Cardiac septum (tissue), 1 donor: Measurements from ENCODE around the gene PKD1. TPM values are rescaled to one million over a fixed set of nuclear protein-coding genes. Genes with fewer than 3 reads are reported as not detected.
"Not testable (repeated sequence)": the region's sequence is repeated elsewhere in the genome, so short reads cannot be mapped to it uniquely, and the experiment has no call there.

Experiments
- DNase-seq: peaks from one replicate; pipeline ENCODE4 v3.0.0-alpha.2; 2020; ENCODE audit warnings: low spot score
- intact Hi-C: fragments of 100-400 bp; cut with DNase I; formaldehyde crosslinking; loops from one replicate; pipeline ENCODE4 v1.14.0; 2022
- total RNA-seq: library from RNA; stranded (reverse); fragmentation: NEBNext Ultra II Directional; extraction: Animal tissue kit (Norgen Biotek cat#: 25700); gene quantifications from one replicate; pipeline ENCODE4 v1.2.1, GENCODE V29; 2021
- donor health status: DM: no; HTN: no; CAD: no.

The PKD1 gene
- total RNA-seq, 1 donor from 2014 or later: 178 TPM

DNA sequence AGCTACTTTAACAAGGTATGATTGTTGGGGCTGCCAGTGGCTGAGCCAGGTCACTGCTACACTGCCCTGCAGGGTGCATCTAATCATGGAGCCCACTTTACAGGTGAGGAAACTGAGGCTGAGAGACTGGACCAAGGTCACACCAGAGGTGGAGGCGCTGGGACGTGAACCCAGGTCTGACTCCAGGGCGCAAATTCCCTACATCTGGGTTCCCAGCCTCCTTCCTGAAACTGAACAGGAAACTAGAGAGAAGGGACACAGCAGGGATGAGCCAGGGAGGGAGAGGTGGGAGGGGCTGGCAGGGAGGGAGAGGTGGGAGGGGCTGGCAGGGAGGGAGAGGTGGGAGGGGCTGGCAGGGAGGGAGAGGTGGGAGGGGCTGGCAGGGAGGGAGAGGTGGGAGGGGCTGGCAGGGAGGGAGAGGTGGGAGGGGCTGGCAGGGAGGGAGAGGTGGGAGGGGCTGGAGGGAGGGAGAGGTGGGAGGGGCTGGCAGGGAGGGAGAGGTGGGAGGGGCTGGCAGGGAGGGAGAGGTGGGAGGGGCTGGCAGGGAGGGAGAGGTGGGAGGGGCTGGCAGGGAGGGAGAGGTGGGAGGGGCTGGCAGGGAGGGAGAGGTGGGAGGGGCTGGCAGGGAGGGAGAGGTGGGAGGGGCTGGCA, 7.9 kb downstream of the PKD1 start:
- DNase-seq, intact Hi-C loops: not testable (repeated sequence)

DNA sequence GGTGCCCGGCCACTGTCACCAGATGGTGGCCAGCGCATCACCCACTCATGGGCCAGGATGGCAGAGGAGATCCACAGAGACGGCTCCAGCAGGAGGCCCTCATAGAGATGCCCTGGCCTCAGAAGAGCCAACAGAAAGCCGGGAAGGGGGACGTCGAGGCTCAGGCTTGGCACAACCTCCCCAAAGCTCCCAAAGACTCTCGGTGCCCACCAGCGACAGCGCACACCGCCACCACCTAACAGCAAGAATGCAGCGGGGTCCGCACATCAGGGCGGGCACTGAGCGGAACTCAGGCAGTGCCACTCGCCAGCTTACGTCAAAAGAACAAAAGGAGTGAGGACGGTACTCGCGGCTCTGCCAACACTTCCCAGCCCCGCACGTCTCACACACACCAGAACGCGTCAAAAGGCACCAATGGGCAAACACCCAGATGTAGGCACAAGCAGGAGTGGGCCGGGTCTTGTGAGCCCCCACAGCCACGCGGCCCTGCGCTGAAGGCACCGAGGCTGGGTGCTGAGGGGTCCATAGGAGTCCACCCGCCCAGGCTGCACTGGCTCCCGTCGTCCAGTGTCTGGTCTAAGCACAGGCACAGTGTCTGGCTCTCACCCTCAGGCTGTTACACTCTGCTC, 8.7 kb downstream of the PKD1 start:
- intact Hi-C loops: not testable (repeated sequence)

DNA sequence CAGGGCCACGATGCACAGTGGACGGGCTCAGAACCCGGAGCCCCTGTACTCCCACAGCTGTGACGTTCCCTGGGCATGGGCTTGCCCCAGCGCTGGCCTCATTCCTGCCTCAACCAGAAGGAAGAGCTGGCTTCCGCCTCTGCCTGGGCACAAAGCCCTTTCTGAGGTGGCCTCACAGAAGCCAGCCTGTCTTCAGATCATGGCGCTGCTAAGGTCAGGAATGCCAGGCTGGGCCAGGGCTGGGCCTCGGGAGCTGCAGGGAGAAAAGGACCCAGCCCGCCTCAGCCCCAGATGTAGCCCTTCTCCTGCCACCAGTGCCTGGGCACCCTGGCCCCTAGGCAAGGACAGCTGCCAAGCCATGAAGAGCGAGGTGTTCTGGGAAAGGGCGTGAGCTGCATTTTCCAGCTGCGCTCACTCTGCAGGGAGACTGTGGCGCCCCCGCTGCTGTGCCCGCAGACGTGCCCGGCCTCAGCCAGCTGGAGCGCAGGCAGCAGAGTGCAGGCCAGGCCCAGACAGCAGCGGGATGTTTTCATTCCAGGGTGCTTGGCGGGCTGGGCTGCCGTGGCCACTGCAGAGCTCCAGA, 9.4 kb downstream of the PKD1 start:
- peak; percentile 84 for DNase-seq

More for the DNA sequence above, 8.7 kb downstream of the PKD1 start:
- DNase-seq: not testable (repeated sequence)

DNA sequence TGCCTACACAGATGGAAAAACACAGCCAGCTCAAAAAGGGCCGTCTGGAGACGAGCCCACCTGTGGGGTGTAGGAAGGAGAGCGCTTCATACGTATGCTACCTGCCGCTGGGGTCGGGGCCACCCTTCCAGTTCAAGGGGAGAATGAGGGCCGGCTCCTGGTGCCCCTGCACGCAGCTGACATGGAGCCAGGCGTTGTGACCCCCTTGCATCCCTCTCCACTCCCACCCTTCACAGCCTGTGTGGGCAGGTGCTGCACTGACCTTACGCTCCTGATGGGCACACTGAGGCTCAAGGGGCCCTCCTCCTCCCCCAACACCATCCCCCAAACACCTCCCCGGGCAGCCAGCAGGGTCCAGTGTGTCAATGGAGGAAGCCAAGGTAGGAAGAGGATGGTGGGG, 10.1 kb downstream of the PKD1 start:
- DNase-seq, intact Hi-C loops: not testable (repeated sequence)

More for the DNA sequence above, 9.4 kb downstream of the PKD1 start:
- intact Hi-C loops: not testable (repeated sequence)

DNA sequence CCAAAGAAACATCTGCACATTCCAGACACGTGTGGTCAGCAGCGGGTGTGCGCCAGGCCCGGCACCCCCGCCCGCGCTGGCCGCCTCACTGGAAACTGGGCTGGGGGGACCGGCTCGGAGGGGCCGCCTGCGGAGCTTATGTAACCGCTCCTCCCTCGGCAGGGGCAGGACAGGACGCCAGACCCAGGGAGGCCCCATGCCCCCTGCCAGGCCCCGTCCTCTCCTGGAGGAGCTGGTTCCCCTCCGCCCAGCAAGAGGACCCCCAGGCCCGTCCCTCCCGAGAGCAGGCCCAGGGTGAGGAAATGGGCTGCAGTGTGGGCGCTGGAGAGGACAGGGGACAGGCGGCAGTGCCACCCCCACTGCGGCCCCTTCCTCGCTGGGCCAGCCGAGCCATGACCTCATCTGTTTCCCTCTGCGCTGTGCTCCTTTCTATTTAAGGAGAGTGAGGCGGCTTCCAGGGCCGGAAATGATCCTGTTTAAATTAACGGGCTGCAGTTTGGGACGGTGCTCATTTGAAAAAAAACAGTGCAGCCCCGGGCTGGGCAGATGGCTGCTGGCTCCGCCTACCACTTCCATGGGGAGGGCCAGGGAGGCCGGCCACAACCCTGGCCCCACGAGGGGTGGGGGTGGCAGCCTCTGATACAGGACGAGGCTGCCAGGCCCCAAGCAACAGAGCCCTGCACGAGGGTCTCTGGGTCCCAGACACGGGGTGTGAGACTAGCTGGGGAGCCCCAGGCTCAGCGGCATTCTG, 10.8 kb downstream of the PKD1 start:
- DNase-seq: peak; percentile 89
- intact Hi-C loops: not testable (repeated sequence)

DNA sequence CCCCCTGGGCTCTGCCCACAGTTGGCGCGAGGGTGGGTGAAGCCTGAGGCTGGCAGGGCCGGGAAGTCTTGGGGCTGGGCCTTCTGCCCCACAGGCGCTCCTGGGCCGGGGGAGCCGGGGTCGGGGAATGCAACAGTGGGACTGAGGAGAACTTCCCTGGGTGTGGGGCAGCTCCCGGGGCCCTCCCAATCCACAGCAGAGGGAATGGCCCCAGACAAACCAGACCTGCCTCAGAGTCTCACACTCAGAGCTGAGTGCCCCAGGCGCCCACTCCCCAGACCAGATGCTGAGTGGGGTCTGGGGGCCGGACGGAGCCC, 11.4 kb downstream of the PKD1 start:
- intact Hi-C loops, DNase-seq: not testable (repeated sequence)

DNA sequence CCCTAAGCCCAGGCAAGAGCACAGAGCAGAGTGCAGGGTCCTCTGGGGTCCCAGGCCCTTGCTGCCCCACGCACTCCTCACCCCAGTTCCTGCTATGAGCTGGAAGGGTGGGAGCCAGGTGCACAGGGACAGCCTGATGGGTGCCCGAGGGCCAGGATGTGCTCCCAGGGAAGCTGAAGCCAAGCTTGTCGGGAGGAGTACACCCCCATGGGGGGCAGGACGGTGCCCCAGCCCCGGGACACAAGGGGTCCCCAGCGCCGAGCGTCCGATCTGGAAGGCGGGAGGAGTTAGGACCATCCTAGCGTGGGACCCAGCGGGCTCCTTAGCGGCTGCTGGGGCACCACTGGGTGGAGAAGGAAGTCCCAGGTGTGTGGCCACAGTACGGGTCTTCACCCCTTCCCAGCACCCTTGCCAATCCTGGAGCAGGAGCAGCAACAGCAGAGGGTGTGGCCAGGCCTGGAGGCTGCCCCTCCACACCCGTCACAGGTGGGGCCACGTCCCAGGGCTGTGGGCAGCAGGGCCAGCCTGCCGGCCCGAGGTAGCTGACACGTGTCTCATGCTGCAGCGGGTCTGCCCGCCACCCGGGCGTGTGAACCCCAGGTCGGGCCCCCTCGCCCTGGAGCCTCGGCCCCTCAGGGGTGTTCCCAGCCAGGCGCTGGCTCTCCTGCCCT, 11.9 kb downstream of the PKD1 start:
- intact Hi-C loops, DNase-seq: not testable (repeated sequence)

DNA sequence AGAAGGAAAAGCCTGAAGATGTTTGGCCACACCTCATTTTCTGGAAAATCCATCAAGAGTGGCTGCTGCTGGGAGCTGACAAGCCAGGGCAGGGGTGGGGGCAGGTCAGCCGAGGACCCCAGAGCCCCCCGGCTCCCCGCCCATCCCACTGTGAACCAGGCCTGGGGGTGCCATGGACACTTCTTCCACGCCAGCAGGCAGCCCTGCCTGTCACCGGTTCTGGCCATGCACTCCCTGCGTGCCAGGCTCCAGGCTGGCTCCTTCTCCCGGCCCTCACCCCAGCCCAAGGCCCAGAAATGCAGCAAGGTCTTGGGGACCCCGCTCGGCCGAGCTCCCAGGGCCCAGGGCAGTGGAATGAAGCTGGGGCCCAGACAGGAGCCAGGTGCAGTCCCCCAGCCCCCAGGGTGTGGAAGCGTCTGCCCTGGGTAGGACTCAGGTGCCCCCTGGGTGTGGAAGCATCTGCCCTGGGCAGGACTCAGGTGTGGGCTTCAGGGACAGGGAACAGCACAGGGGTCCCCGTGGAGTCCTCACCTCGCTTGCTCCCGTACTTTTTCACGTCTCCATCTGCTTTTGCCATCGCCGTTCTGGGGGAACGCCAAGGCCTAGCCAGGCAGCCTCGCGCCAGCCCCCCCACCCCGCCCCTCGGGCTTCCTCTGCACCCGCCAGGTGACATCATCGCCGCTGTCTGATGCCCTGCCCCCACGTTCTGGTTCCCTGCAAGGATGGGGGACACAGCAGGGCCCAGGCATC, 12.6 kb downstream of the PKD1 start:
- DNase-seq, intact Hi-C loops: not testable (repeated sequence)

DNA sequence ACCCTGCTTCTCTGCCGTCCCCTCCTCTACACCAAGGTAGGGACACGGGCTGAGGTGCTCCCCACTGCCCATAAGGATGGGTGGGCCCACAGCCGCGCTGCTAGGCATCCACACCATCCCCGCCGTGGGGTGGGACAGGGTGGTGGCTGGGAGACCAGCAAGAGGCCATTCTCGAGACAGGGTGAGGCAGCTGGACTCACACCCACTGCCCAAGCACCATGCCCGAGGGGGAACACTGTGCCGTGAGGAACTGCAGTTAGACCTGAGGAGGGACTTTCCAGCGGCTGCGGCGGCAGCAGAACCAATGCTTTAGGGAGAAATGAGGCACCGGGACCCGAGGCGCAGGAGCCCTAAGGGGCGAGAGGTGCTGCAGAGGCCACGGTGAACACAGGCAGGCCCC, 13.3 kb downstream of the PKD1 start:
- no peak for DNase-seq
- intact Hi-C loops: no loop called here

DNA sequence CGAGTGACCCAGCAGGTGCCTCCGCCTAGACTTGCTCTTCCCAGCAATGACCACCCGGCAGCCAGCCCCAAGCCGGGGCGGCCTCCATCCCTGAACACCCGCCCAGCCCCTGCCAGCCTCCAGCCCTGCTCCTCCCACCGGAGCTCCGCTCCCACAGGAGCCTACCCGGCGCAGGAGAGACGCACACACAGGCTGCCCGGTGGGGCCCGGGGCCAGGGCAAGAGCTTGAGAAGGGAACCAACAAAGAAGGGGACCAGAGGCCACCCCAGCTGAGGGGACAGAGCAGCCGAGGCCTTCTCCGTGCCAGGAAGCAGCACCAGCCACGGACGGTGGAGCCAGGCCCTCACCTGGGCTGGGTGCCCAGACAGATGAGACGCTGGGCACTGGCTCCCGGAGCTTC, 13.8 kb downstream of the PKD1 start:
- no peak for DNase-seq
- intact Hi-C loops: loop anchor here (1.0 kb wide), 1 partner anchor 18 kb away; no protein-coding TSS in a partner anchor

DNA sequence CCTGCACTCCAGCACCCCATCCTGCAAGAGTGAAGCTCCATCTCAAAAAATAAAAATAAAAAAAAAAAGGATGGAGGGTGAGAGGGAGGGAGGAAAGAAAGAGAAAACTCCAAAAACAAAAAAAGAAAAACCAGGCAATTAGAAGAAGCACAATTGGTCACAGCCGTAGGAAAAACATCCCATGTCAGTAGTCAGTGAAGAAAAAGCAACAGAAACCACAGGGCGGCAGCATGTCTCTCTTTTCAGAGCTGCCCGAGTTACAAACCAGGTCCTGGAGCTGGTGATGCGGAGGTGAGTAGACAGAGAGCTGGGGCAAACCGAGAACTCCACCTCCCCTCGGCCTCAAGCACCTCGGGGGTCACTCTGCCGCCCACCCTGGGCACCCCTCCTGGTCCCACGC, 14.4 kb downstream of the PKD1 start:
- intact Hi-C loops: loop anchor here (1.0 kb wide), 1 partner anchor 19 kb away; no protein-coding TSS in a partner anchor
- DNase-seq: not testable (repeated sequence)

DNA sequence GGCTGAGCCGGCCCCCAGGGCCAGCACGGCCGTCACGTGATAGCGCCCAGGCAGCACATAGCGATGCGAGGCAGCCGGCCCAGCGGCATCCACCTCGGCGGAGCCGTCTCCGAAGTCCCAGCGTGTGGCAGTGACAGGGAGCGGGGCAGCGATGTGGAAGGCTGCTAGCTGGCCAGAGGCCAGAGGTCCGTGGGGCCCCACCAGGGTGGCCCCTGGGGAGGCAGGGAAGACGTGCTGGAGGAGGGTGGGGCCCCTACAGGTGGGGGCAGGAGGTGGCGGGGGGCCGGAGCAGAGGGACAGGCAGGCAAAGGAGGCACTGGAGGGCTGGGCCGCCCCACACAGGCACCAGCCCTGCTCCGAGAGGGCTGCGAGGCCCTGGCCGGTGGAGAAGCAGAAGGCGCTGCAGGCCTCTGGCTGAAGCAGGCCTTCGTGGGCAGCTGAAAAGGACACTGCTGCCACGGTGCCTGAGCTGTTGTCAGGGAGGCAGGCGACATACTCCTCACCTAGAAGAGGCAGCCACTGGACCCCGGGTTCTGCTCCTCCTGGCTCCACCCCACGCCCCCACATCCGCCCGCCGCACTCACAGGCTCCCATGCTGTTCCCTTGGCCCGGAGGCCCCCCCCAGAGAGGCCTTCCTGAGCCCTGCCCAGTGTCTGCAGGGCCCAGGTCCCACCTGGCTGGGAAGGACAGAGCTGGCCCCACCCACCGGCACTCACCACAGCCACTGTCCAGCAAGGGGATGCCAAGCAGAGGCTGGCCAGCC, 17.6 kb downstream of the PKD1 start:
- DNase-seq, intact Hi-C loops: not testable (repeated sequence)

DNA sequence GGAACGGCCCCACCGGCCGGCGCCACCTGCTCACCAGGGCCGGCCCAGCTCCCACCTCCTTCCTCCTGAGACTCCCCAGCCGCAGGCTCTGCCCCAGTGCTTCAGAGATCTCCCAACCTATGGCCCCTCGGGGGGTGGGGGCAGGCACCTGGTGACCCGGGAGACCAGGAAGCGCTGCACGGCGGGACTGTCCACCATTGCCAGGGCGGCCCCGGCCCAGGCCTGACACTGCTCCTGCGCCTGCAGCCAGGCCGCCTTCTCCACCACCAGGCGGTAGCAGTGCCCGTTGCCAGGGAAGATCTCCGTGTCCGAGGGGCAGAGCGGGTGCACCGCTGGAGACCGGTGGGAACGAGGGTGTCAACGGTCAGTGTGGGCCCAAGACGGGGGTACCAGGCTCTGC, 18.4 kb downstream of the PKD1 start:
- not testable (repeated sequence) for DNase-seq

DNA sequence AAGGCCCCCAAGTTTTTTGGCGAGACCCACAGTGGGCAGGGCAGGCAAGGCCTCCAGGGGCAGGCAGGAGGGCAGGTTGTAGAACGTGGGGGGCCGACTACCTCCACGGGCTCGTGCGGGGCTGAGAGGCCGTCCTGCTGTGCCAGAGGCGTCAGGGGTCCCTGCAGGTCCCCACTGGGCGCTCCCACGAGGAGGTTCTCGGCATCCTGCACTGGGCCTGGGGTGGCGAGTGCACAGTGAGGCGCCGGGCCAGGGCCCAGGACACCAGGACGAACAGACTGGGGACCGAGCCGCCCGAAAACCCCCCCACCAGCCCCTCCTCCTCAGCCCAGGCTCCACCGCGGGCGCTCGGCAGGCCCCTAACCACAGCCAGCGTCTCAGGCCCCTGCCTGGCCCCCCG, 19.3 kb downstream of the PKD1 start:
- intact Hi-C loops, DNase-seq: not testable (repeated sequence)

More for the DNA sequence above, 18.4 kb downstream of the PKD1 start:
- intact Hi-C loops: not testable (repeated sequence)

DNA sequence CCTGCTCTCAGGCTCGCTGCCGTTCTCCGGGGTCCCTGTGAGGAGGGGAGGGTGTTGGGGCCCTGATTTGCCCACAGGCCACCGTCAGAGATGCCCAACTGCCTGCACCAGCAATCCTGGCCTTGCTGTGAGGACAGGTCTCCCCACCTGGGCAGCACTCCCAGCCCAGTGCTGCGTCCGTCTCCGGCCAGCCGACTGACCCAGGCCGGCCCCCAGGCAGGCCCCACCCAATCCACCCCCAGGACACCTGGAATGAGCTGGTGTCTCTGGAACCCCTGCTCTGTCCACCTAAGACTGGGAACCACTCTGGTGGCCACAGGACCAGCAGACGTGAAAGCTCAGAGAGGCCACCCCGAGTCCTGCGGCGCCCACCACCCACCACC, 20.1 kb downstream of the PKD1 start:
- intact Hi-C loops: no loop called here

DNA sequence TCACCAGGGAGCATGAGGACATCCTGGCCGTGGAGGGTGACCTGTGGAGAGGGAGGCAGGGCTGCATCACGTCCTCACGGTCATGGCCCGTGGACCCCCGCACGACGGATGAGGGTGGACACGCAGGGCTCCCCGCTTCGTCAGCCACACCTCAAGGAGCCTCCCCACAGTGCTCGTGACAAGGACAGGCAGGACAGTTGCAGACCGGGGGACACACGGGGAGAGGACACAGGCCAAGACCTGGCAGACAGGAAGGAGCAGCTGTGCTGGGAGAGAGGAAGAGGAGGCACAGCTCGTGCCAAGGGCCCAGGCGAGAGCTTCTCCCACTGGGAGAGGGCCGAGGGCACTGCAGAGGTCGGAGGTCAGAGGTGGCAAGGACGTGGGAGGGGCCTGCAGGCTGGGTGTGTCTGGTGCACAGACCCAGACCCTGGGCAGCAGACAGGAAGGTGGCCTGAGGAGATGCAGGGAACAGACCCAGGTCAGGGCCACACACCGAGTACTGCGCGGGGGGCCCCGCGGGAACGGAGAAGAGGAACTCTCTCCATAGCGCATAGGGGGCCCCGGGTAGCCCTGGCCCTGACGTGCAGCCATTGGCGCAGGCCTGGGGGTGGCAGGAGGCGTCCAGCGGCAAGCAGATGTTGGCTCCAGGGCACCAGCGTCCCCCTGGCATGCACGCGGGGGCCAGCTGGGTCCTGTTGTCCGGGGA, 20.7 kb downstream of the PKD1 start:
- DNase-seq, intact Hi-C loops: not testable (repeated sequence)

More for the DNA sequence above, 20.1 kb downstream of the PKD1 start:
- DNase-seq: no peak

DNA sequence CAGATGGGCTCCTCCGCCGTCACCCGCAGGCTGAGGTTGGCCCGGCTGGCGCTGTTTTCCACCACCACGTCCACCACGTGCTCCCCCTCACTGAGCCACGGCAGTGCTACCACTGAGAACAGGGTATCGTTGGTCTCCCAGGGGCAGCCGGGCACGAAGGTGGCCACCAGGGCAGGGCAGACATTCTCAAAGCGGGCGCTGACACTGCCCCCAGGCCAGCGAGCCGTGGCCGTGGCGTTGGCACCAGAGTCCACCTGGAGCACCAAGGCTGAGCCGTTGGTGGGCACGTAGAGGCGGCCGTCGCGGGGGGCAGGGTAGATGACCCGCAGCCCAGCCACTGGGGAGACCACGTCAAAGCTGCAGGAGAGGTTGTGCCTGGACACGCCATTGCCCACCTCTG, 21.5 kb downstream of the PKD1 start:
- intact Hi-C loops, DNase-seq: not testable (repeated sequence)
